GM10847 (cell line): ENCODE results near the gene KCMF1.

Source experiments
- POLR2A ChIP-seq: IDR thresholded peaks from 2 replicates; pipeline ENCODE4 v1.6.1; 2011; ENCODE audit not compliant: insufficient read length; ENCODE audit errors: extremely low read depth

KCMF1 gene

GRCh38 chr2:84970868-84971509 lies at the start of gene KCMF1:
Gene KCMF1 (plus strand): TSS chr2:84971161. CDS start chr2:84971452, 291 bp downstream.
- TF ChIP-seq POLR2A = peak; percentile 62

DNA sequence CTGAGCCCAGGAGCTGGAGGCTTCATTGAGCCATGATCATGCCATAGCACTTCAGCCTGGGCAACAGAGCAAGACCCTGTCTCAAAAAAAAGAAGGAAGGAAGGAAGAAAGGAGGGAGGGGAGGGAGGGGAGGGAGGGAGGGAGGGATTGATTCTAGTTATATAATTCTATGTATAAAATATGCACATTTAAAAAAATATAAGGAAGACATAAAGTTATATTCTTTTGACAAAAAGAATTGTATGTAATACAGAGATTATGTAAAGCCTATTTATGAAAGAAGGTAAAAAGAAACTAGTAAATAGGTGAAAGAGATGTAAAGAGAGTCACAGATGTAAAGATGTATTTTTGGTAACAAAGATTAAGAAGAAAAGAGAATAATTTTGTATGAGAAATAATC lies 48.0 kb upstream of the KCMF1 start:
- TF ChIP-seq POLR2A = no peak

DNA sequence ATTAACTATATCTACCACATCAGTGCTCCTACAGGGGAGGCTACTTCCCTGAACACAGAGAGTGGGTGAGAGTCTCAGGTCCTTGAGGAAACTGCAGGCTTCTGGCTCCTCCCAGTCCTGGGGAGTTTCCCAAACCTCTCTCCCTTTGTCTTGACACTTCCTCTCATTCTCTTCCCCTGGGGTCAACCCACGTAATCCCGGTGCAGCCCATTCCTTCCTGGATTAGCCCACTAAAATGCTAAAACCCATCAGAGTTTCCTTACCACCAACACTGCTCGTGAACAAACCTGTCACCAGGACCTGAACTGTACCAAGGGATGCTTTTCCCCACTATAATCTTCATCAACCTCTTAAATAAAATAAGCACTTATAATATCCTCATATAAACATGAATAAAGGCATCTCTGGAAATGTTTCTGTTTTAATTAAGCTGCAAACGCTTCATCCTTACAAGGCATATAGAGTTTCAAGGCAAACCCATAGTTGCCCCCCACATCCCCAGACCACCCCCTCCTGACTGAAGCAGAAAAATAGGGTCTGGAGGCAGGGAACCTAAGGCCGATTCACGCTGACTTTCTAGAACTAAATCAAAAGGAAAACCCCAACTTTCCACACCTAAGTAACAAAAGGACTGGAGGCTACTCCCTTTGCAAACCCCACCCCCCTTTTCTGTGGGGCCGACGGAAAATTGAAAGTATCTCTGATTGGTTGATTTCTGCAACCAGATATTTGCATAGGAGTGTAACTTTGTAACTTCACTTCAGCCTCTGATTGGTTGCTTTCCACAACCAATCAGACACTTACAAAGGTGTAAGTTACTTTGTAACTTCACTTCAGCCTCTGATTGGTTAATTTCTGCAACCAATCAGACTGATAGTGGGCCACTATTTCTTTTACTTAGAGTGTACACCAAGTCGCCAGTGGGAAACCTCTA lies 46.5 kb upstream of the KCMF1 start:
- TF ChIP-seq POLR2A = no peak

DNA sequence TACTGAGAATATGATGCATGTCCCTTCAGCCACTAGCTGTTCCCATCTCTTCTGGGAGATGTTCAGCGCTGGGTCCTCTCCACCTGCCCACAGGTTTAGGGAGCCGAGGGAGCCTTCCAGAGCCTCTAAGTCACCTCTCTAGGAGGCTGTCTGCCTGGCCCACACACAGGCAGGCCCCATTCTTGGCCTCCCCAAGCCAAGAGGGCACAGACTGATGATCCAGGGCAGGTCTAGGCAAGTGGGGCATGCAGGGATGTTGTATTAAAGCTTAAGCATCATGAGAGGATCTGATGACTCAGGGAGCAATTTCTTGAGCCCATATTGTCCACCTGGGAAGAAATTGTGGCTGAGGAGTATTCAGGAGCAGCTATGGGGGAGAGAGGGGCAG lies 45.6 kb upstream of the KCMF1 start:
- no peak for TF ChIP-seq POLR2A

DNA sequence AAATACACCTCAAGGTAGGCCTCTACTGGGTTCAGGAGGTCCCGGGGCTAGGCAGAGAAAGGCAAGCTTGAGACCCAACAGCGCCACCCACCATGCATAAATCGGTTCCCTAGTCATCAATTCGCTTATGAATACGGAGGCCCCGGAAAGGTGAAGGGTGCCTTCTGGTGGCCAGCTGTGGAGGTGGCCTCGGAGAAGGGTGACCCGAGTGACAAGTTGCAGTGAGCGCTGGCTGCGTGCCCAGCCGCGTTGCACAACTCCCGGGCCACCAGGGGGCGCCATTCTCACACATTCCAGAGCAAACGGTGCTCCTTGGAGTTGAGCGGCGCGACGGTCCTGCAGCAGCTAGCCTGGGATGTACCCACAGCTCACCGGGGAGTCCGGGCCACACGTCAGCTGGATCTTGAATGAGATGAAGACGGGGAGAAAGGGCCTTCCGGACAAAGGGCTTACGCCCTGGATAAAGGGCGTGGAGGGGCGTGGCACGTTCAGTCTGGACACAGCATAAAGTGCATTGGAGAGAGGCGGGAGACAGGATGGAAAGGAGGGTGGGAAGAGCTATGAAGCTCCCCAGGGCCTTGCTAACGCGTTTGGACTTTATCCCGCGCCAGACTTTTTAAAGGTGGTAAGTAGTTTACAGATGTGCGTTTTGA lies 45.1 kb upstream of the KCMF1 start:
- no peak for TF ChIP-seq POLR2A

GRCh38 chr2:84927275-84927627 lies 43.7 kb upstream of the KCMF1 start:
- TF ChIP-seq POLR2A = no peak

DNA sequence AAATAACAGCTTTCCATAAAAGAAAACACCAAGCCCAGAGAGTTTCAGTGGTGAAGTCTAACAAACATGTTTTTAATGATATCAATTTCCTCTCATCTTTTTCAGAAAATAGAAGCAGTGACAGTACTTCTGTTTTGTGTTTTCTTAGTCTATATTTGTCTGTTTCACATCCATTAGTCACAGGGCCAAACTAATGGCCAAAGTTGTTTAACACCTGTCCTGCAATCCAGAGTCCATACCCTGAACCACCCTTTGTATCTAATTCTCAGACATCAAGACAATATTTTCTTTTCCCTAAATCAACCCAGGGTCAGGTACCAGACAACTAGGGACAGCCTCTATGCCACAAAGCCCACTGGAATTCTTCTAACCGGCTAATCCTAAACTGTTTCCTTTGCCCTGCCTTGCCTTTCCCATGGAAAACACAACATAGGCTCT lies 39.6 kb upstream of the KCMF1 start:
- TF ChIP-seq POLR2A = no peak

GRCh38 chr2:84938194-84938879 lies 32.6 kb upstream of the KCMF1 start:
- TF ChIP-seq POLR2A = no peak

- TF ChIP-seq POLR2A = no peak
Observed at GRCh38 chr2:84939426-84940087, 31.4 kb upstream of the KCMF1 start.

- no peak for TF ChIP-seq POLR2A
Observed at GRCh38 chr2:84940088-84940470, 30.9 kb upstream of the KCMF1 start.

- TF ChIP-seq POLR2A = no peak
Observed at GRCh38 chr2:84940831-84941412, 30.0 kb upstream of the KCMF1 start.

DNA sequence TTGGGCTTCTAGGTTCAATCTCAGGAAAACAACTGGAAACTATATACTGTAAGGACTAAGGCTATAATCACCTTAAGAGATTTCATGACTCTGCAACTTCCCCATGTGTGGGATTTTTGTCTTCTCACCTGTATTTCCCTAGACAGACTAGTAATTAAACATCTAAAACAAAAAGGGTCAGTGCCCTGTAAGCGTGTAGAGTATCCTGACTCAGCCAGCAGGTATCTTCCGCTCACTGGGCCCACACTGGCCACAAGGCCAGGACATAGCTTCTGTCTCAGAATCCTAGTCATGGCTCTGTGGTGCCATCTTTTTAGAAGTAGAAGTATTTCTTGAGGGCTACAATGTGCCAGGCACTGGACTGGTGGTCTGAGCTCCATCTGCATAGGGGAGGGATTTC lies 28.8 kb upstream of the KCMF1 start:
- TF ChIP-seq POLR2A = no peak

DNA sequence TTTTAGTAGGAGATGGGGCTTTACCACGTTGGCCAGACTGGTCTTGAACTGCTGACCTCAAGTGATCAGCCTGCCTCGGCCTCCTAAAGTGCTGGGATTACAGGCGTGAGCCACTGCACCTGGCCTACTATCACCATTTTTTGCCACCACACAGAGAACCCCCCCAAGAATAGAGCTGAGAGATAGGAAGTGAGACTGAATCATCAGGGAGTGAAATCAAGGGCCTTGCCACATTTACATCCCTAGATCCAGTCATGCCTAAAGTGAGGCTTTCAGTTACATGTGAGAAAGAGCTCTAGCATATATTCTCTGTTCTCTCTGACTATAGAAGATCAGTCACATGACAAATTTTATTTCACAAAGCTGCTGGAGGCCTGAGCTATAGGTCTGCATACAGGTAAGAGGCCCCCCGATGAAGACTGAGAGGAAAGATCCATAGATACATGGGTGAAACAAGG lies 28.0 kb upstream of the KCMF1 start:
- TF ChIP-seq POLR2A = no peak

GRCh38 chr2:84944295-84944909 lies 26.6 kb upstream of the KCMF1 start:
- no peak for TF ChIP-seq POLR2A
